Measurements from ENCODE around the gene CENATAC.
"Not testable (repeated sequence)": the region's sequence is repeated elsewhere in the genome, so short reads cannot be mapped to it uniquely, and the experiment has no call there.

DNA sequence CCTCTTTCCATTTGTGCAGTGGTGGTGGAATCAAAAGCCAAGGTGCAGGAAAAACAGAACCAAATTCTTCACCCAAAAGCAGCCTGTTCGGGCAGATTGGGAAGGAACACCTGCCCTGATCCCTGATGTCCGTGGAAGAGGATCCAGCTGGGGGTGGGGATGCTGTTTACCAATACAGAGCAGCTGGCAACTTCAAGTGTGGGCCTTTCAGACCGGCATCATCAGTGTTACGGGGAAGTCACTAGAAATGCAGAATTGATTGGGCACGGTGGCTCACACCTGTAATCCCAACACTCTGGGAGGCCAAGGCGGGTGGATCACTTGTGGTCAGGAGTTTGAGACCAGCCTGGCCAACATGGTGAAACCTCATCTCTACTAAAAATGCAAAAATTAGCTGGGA, 44.0 kb upstream of the CENATAC start:
- TF ChIP-seq, protein P1, sequence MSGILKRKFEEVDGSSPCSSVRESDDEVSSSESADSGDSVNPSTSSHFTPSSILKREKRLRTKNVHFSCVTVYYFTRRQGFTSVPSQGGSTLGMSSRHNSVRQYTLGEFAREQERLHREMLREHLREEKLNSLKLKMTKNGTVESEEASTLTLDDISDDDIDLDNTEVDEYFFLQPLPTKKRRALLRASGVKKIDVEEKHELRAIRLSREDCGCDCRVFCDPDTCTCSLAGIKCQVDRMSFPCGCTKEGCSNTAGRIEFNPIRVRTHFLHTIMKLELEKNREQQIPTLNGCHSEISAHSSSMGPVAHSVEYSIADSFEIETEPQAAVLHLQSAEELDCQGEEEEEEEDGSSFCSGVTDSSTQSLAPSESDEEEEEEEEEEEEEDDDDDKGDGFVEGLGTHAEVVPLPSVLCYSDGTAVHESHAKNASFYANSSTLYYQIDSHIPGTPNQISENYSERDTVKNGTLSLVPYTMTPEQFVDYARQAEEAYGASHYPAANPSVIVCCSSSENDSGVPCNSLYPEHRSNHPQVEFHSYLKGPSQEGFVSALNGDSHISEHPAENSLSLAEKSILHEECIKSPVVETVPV (CRISPR knock-in tag; IDR thresholded peaks at IDR 0.05), result not testable (repeated sequence)
- TF ChIP-seq, protein P2, sequence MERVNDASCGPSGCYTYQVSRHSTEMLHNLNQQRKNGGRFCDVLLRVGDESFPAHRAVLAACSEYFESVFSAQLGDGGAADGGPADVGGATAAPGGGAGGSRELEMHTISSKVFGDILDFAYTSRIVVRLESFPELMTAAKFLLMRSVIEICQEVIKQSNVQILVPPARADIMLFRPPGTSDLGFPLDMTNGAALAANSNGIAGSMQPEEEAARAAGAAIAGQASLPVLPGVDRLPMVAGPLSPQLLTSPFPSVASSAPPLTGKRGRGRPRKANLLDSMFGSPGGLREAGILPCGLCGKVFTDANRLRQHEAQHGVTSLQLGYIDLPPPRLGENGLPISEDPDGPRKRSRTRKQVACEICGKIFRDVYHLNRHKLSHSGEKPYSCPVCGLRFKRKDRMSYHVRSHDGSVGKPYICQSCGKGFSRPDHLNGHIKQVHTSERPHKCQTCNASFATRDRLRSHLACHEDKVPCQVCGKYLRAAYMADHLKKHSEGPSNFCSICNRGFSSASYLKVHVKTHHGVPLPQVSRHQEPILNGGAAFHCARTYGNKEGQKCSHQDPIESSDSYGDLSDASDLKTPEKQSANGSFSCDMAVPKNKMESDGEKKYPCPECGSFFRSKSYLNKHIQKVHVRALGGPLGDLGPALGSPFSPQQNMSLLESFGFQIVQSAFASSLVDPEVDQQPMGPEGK (CRISPR knock-in tag; IDR thresholded peaks at IDR 0.05; ENCODE audit: borderline replicate concordance), result not testable (repeated sequence)
- TF ChIP-seq BACH2 (CRISPR knock-in tag; IDR thresholded peaks at IDR 0.05; ENCODE audit: borderline replicate concordance); PPARA (CRISPR knock-in tag; IDR thresholded peaks at IDR 0.05; ENCODE audit: borderline replicate concordance); ZFP3 (CRISPR knock-in tag; IDR thresholded peaks at IDR 0.05); ZFP30 (CRISPR knock-in tag; IDR thresholded peaks at IDR 0.05); TCF4 (CRISPR knock-in tag; IDR thresholded peaks at IDR 0.05; ENCODE audit: borderline replicate concordance); ZNF8 (CRISPR knock-in tag; IDR thresholded peaks at IDR 0.05); OSR1 (CRISPR knock-in tag; IDR thresholded peaks at IDR 0.05); ZNF565 (CRISPR knock-in tag; conservative IDR thresholded peaks at IDR 0.05; ENCODE audit: low read depth); ESRRG (CRISPR knock-in tag; IDR thresholded peaks at IDR 0.05): not testable (repeated sequence)
- TF ChIP-seq, protein P3, sequence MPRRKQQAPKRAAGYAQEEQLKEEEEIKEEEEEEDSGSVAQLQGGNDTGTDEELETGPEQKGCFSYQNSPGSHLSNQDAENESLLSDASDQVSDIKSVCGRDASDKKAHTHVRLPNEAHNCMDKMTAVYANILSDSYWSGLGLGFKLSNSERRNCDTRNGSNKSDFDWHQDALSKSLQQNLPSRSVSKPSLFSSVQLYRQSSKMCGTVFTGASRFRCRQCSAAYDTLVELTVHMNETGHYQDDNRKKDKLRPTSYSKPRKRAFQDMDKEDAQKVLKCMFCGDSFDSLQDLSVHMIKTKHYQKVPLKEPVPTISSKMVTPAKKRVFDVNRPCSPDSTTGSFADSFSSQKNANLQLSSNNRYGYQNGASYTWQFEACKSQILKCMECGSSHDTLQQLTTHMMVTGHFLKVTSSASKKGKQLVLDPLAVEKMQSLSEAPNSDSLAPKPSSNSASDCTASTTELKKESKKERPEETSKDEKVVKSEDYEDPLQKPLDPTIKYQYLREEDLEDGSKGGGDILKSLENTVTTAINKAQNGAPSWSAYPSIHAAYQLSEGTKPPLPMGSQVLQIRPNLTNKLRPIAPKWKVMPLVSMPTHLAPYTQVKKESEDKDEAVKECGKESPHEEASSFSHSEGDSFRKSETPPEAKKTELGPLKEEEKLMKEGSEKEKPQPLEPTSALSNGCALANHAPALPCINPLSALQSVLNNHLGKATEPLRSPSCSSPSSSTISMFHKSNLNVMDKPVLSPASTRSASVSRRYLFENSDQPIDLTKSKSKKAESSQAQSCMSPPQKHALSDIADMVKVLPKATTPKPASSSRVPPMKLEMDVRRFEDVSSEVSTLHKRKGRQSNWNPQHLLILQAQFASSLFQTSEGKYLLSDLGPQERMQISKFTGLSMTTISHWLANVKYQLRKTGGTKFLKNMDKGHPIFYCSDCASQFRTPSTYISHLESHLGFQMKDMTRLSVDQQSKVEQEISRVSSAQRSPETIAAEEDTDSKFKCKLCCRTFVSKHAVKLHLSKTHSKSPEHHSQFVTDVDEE (CRISPR knock-in tag; IDR thresholded peaks at IDR 0.05), result not testable (repeated sequence)

Measured in SK-N-SH treated with all-trans-retinoic acid at 6 μM for 48 hours (cell line).